Measurements from ENCODE around the gene WSB1.

DNA sequence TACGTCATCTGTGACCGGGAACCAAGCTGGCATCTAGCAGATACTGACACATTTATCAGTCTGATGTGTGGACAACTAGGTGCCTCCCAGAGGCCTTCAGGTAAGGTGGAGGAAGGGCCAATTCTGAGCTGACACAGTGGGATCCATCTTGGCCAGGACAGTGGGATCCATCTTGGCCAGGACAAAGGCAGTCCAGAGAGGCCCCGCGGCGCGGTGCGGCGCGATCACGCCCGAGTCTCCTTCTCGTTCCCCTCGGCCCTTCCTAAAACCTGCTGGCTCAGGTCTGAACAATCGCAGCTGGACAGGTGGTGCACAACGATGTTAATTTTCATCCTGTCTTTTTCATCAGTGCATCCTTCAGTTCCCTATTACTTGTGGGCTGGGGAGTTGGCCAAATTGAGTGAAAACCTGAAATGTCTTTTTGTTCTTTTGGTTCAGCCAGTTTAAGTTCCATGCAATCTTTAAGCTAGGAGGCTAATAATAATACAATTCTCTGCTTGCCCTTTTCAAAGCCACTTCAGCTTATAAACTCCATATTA lies 486 bp upstream of the WSB1 start:
- TF ChIP-seq, protein P1, sequence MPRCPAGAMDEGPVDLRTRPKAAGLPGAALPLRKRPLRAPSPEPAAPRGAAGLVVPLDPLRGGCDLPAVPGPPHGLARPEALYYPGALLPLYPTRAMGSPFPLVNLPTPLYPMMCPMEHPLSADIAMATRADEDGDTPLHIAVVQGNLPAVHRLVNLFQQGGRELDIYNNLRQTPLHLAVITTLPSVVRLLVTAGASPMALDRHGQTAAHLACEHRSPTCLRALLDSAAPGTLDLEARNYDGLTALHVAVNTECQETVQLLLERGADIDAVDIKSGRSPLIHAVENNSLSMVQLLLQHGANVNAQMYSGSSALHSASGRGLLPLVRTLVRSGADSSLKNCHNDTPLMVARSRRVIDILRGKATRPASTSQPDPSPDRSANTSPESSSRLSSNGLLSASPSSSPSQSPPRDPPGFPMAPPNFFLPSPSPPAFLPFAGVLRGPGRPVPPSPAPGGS (IDR thresholded peaks at IDR 0.05), result no peak
- TF ChIP-seq, protein P2, sequence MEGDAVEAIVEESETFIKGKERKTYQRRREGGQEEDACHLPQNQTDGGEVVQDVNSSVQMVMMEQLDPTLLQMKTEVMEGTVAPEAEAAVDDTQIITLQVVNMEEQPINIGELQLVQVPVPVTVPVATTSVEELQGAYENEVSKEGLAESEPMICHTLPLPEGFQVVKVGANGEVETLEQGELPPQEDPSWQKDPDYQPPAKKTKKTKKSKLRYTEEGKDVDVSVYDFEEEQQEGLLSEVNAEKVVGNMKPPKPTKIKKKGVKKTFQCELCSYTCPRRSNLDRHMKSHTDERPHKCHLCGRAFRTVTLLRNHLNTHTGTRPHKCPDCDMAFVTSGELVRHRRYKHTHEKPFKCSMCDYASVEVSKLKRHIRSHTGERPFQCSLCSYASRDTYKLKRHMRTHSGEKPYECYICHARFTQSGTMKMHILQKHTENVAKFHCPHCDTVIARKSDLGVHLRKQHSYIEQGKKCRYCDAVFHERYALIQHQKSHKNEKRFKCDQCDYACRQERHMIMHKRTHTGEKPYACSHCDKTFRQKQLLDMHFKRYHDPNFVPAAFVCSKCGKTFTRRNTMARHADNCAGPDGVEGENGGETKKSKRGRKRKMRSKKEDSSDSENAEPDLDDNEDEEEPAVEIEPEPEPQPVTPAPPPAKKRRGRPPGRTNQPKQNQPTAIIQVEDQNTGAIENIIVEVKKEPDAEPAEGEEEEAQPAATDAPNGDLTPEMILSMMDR (IDR thresholded peaks at IDR 0.05), result no peak
- TF ChIP-seq HOXA7 (CRISPR knock-in tag; IDR thresholded peaks at IDR 0.05) (no peak), SMC3 (IDR thresholded peaks at IDR 0.05) (no peak), CHD2 (IDR thresholded peaks at IDR 0.05; ENCODE audit: low read length, partially characterized antibody) (no peak), RFX5 (IDR thresholded peaks at IDR 0.05) (no peak), EP300 (IDR thresholded peaks at IDR 0.05) (no peak), JUN (IDR thresholded peaks at IDR 0.05) (no peak), POLR2A (IDR thresholded peaks at IDR 0.05; ENCODE audit: low read length) (no peak), CEBPB (IDR thresholded peaks at IDR 0.05) (no peak), RAD21 (conservative IDR thresholded peaks at IDR 0.05 in 1 of 2, IDR thresholded peaks at IDR 0.05 in 1 of 2) (no peak), RNF2 (IDR thresholded peaks at IDR 0.05; ENCODE audit: borderline replicate concordance, low read depth) (no peak)
- TF ChIP-seq, protein P3, sequence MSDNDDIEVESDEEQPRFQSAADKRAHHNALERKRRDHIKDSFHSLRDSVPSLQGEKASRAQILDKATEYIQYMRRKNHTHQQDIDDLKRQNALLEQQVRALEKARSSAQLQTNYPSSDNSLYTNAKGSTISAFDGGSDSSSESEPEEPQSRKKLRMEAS (IDR thresholded peaks at IDR 0.05), result no peak
- TF ChIP-seq, protein P4, sequence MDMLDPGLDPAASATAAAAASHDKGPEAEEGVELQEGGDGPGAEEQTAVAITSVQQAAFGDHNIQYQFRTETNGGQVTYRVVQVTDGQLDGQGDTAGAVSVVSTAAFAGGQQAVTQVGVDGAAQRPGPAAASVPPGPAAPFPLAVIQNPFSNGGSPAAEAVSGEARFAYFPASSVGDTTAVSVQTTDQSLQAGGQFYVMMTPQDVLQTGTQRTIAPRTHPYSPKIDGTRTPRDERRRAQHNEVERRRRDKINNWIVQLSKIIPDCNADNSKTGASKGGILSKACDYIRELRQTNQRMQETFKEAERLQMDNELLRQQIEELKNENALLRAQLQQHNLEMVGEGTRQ (IDR thresholded peaks at IDR 0.05), result no peak
